Measurements from ENCODE around the gene ZC3H12A.

The ZC3H12A gene

DNA sequence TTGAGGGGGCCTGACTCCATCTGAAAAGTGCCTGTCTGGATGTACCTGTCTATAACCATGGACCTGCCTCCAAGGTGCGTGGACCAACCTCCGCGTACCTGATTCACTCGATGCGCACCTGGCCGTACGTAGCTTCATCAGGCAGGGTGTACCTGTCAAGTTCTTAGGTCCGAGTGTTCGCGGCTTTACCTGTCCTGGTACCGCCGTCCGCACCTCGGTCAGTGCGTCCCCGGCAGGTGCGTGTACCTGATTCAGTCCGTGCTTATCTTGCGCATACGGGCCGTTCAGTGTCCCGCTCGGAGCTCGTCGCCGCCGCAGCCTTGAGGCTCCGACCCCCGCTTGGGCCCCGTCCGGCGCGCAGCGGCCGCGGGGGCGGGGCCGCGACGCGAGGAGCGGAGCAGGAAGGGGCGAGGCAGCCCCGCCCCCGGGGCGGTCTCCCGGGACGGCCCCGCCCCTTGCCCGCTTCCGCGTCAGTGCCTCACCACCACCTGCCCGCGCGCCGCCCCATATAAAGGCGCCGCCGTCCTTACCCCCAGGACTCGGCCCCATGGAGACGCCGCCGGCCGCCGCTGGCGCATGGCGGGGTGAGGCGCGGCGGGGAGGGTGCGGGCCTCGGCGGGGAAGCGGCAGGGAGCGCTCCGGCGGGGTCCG is at the start of gene ZC3H12A:
Gene ZC3H12A (plus strand): TSS at position 535 of the 651 bp plus-strand sequence. CDS start 917 bp downstream, outside the sequence.
- peak in 50 of 58 donors; percentile 21 to 89 (median 67) for DNase-seq

- peak in 3 of 58 donors; percentile 6 to 26 (median 8) for DNase-seq
Measured at GRCh38 chr1:37425221-37425620, 49.2 kb upstream of the ZC3H12A start.

- no peak for DNase-seq
Measured at GRCh38 chr1:37429029-37429428, 45.4 kb upstream of the ZC3H12A start.

GRCh38 chr1:37430103-37430985 is 44.0 kb upstream of the ZC3H12A start:
- no peak for DNase-seq

- no peak for DNase-seq
Measured at GRCh38 chr1:37432716-37433115, 41.7 kb upstream of the ZC3H12A start.

- no peak for DNase-seq
Measured at GRCh38 chr1:37433171-37433570, 41.2 kb upstream of the ZC3H12A start.

DNA sequence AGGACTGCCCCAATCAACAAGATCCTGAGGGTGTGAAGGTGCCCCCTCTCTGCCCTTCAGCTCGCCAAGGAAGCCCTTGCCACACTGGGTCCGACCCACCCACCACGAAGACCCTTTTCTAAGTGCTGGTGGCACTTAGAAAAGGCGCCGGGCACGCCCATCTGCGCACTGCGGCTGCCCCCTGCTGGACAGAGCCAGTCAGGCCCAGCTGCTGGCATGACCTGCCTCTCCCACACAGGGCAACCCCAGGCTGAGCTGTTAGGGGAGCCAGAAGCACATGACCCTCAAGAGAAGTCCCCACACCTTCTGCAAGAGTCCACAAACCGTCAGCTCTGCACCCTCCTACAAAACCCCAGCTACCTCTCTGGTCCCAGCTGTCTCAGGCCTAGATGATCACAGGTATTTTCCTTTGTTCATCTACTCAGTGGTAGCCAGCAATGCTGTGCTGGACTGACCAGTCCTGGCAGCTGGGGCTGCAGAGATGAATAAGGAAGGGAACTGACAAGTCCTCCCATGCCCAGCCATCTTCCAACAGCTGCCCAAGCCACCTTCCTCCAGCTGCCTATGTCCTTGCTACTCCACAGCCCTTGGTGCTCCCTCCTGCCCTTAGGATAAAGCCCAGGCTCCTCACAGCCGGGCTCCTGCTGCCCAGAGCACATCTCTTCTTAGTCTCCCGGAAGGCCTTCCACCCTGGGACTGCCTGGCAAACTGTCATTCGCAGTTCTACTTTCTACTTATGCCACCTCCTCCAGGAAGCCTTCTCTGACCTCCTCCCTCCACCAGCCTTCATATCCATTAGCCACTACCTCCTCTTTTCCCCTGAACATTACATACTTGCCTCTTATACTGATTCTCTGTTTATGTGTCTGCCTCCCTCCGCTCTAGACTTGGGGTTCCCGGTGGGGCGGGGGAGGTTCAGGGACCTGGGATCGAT is 39.8 kb upstream of the ZC3H12A start:
- DNase-seq, result peak in 52 of 58 donors; percentile 3 to 83 (median 41)

- no peak for DNase-seq
Measured at GRCh38 chr1:37437087-37437486, 37.3 kb upstream of the ZC3H12A start.

DNA sequence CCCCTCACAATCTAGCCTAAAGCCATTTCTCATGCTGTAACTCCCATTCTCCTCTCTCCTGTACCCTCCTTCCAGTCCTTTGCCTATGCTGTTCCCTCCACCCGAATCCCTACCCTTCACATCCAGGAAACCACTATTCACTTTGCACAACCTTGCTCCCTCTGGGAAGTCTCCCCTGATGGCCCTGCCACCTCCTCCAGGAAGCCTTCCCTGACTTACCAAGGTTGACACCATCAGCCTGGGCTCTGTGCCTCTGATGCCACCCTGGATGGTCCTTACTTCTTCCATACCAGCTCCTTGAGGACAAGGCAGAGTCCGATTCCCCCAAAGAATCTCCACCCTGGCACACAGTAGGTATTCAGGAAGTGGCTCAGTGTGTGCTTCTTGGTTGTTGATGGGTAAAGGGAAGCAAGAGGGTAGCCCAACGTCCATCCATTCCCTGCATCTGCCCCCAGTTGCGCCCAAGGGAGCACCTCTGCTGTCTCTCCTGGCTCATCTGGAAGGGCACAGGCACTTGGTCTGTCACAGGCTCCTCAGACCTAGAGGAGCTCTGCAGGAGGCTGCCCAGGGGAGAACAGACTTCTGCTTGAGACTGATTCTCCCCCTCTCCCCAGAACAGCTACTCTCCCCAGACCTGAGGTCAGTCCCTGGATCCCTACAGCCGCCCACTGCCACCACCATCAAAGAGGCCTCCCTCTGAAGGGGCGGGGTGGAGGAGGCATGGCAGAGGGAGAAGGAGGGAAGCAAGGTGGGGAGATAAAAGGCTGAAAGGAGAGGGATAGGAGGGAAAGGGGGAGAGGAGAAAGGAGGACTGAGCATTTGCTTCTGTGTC is 36.1 kb upstream of the ZC3H12A start:
- DNase-seq, result no peak

GRCh38 chr1:37438869-37439343 is 35.5 kb upstream of the ZC3H12A start:
- DNase-seq, result no peak

DNA sequence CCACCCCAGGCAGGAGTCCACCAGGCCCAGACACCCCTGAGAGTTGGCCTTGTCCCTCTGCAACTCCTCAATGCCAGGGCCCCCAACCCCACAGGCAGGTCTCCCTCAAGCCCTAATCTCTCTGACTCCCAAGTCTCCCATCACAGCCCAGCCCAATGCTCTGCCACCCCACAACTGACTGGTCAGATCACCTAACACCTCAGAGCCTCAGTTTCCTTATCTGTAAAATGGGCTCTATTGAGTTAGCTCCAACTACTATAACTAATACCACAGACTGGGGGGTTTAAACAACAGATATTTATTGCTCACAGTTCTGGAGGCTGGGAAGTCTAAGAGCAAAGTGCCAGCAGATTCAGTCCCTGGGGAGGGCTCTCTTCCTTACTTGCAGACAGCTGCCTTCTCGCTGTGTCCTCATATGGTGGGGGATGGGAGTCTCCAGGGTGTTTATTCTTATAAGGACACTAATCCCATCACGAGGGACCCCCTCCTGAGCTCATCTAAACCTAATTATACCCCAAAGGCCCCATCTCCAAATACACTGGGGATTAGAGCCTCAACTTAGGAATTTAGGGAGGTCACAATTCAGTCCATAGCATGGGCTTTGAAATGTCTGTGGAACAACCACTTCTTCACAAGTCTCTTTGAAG is 34.9 kb upstream of the ZC3H12A start:
- DNase-seq, result no peak

DNA sequence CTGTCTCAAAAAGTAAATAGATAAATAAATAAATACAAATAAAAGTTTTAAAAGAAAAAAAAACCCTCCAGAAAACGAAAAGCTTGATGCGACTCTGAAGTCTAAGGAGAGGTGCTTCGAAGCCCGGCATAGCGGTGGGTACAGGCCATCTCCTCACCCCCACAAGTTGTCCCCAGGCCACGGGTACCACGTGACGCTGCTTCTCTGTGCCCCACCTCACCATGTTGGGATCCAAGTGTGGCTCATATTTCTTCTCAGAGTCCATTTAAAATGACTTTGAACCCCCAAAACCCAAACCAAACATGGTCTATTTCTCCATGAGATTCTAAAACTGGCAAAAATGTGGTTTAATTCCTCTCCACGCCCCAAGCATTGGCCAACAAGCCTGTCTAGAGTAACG is 32.9 kb upstream of the ZC3H12A start:
- no peak for DNase-seq

GRCh38 chr1:37442139-37442538 is 32.2 kb upstream of the ZC3H12A start:
- no peak for DNase-seq

GRCh38 chr1:37442644-37443043 is 31.7 kb upstream of the ZC3H12A start:
- DNase-seq, result no peak

DNA sequence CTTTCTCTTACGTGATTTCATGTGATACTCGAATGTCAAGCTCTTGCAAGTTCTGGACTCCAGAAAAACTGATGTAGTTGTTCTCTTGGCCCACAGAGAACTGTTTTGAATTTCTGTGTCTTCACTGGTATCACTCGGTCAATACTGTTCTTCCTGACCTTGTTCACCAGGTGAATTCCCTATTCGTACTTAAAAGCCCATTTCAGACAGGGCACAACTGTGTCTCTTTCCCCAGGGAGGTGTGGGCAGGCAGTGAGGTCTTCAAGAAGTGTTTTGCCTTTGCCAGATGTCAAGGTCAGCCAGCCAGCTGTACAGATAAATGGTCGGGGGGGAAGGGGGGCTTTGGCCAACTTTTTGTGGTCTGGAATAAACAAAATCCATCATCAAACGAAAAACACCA is 27.5 kb upstream of the ZC3H12A start:
- DNase-seq, result no peak

GRCh38 chr1:37448185-37448584 is 26.2 kb upstream of the ZC3H12A start:
- DNase-seq, result no peak

GRCh38 chr1:37448691-37449417 is 25.5 kb upstream of the ZC3H12A start:
- no peak for DNase-seq

DNA sequence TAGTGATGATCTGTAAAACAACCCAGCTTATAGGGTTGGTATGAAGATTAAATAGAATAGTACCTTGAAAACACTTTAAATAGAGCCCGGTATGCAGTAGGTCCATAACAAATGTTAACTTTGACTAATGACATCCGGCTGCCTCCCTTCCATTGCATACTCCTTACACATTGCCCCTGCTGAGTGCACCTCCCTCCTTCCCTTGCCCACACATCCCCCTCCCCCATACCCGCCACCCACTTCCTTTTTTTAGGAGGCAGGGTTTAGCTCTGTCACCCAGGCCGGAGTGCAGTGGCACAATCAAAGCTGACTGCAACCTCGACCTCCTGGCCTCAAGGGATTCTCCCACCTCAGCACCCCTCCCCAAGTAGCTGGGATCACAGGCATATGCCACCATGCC is 24.4 kb upstream of the ZC3H12A start:
- DNase-seq, result peak in 1 of 58 donors; percentile 8

DNA sequence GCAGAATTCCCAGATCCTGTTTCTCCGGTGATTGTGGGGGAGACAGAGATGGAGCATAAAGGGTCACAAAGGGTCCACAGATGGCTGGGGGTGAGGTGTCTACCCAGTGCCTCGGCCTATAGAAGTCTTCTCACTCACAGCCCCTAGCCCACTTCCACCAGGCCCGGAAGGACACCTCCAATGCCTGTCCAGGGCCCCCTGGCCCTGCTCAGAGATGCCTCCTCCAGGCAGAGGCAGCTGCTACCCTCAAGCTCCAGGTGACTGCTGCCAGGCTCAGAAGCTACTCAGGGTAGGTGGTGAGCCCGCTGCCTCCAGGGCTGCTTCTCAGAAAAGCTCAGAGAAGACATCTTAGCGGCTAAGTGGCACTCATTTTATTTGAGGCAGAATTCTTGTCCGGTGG is 22.0 kb upstream of the ZC3H12A start:
- DNase-seq, result no peak

All from anterior cingulate cortex (tissue), 58 donors.